ENCODE data around the gene LAMC2.
"Not testable (repeated sequence)": the region's sequence is repeated elsewhere in the genome, so short reads cannot be mapped to it uniquely, and the experiment has no call there.

Gene LAMC2

DNA sequence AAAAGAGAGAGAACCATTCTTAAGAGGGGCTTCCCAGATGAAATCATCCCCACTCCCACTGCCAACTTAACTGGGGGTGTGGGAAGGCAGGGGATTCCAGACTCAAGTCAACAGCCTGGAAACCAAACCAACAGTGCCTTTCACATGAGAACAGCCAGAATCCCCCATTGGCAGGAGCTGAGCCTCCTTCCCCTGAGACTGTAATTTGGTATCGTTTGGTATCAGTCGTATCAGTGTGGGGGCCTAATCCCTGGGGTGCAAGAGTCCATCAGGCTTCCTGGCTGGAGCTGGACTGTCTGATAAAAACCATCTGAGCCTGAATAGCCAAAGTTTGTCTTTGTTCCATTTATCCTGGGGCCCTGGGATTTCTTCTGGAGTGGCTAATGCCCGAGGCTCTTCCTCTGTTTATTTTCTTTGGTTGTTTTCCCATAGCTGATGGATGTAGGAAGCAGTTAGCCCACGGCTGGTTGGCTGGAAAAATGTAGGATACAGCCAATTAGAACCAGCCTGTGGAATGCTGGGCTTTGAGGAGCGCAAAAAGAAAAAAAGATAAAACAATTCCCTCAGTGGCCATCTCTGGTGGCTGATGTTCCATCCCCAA lies 84.6 kb downstream of the LAMC2 start:
- DNase-seq = no peak

DNA sequence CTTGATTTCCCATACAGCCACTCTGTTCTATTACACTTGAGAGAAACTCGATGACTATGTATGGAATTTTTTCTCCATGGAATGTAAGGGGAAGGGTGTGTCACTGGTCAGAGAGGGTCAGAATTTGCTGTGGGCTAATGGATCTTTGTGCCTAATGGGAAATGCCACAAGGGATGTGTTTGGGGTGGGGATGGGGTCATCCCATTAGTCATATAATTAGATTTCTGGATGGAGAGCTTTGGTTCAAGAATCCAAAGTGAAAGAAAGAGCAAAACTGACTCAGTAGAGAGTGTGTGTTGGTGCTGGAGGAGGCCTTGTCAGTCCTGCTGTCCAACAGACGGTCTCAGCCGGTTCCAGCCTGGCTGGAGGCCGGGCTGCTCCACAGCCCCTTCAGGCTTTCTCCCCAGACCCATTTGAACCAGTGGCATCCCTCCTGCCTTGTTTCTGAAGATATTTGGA lies 86.4 kb downstream of the LAMC2 start:
- DNase-seq = no peak

DNA sequence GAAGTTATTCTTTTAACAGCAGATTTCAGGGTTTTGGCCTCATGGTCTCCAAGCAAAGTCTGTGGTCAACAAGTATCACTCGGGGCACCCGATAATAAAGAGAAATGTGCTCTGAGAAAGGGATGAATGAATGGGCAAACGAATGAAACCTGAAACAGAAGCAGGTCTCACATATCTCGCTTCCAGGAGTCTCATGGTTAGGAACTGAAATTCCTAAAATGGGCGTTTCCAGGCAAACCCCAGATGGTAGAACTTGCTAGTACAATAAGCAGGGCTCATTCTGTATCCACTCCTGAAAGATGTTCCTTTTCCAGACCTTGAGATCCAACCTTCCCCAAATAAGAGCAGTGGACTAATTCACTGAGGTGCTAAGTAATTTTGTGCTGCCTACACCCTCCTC lies 87.2 kb downstream of the LAMC2 start:
- no peak for DNase-seq

DNA sequence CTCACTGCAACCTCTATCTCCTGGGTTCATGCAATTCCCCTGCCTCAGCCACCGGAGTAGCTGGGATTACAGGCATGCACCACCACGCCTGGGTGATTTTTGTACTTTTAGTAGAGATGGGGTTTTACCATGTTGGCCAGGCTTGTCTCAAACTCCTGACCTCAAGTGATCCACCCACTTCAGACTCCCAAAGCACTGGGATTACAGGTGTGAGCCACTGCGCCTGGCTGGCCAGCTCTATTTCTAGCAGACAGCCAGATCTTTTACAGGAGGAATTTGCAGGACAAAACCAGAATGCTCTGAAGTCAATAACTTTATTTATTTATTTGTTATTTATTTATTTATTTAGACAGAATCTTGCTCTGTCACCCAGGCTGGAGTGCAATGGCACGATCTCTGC lies 87.9 kb downstream of the LAMC2 start:
- DNase-seq = not testable (repeated sequence)

DNA sequence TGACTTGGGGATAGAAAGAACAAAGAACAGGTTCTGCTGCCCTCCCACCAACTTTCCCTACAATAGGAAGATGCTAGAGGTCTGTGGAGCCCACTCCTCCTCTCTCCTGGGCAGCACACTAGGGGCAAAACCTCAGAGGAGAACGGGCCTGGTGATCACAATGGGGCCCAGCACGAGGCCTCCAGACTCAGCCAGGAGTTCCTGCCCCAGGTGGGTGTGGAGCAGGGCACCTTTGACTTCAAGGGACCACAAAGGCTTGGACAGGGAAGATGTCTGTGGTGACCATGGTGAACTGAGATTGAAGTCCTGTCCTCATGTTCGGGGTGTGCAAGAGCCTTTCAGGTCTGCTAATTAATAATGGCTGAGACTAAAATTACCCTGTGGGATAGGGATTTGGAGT lies 88.8 kb downstream of the LAMC2 start:
- no peak for DNase-seq

DNA sequence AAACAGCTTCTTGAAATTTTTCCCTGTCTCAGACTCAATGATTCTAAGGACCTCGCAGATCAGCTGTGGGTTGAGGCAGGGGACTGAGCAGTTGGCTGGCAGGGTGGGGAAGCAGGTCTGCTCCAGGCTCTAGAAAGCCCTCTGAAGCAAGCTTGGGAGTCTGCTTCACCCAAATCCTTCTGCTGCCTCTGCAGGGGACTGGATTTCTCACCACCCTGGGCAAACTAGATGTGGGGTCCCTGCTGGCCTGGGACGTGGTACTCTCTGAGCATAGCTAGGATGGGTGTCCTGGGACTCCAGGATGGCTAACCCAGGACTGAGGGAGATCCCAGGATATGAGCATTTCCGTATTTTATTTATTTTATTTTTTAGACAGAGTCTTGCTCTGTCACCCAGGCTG lies 89.3 kb downstream of the LAMC2 start:
- DNase-seq = no peak

DNA sequence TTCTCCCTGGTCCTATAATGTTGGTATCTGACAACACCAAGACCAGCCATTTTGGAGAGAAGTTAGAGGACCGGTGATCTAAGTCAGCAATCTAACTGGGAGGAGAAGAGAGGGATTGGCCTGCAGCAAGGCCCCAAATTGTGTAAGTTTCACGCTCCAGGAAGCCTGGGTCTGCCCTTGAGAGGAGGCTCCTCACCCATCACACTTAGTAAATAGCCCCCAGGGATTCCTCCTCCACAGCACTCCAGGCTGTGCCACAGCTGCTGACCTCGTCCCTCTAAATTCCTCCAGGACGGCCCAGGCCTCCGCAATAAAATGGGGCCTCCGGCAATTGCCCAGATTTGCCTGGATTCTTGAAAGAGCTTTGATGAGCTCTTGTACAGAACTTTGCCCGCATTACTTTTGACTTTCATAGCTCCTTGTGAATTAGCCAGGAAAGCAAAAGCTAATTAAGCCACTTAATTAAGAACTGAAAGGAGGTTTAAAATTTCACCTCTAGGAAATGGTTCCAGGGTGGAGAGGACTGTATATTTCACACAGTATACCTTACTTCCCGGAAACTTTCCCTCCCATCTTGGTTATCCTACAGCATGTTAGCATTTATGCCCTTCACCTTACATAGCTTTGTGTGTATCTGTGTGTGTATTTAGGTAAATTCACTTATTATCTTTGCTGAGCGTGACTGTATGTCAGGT lies 90.5 kb downstream of the LAMC2 start:
- no peak for DNase-seq

DNA sequence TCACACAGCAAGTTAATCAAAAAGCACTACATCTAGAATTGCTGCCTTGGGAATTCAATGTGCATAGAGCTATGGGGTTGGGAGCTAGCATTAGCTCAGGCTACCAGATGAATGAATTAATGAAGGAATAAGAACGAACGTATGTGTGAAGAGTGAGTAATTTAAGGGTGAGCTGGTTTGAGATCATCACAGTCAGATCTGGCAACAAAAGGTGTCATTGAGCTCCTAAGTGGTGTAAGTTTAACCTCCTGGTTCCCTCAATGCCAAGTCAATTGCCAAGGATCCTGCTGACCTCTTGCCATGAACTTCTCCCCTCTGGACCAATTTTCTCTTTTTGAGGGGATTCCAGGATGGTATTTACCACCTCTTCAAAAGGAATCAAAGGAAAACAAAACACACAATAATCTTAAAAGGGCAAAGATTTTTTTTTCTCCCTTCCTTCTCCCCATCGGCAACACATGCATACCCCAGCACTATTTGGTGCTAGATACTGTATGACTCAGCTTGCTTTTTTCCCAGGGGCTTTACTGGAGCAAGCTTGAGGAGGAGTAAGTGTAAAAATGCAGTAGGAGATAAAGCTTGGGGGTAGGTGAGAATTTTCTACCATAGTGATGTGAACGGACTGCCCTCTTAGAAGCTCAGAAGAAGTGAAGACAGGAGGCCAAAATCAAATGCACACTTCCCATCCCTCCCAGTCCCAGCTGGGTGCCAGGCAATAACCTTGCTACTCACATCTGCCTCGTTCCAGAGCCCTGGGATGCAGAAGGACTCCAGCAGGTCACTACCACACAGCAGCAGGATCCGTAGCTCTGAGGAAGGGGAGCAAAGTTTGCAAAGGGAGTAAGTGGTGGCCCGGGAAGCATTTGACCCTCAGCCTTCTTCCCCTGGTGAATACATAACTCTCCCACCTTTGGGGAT lies 92.0 kb downstream of the LAMC2 start:
- no peak for DNase-seq

DNA sequence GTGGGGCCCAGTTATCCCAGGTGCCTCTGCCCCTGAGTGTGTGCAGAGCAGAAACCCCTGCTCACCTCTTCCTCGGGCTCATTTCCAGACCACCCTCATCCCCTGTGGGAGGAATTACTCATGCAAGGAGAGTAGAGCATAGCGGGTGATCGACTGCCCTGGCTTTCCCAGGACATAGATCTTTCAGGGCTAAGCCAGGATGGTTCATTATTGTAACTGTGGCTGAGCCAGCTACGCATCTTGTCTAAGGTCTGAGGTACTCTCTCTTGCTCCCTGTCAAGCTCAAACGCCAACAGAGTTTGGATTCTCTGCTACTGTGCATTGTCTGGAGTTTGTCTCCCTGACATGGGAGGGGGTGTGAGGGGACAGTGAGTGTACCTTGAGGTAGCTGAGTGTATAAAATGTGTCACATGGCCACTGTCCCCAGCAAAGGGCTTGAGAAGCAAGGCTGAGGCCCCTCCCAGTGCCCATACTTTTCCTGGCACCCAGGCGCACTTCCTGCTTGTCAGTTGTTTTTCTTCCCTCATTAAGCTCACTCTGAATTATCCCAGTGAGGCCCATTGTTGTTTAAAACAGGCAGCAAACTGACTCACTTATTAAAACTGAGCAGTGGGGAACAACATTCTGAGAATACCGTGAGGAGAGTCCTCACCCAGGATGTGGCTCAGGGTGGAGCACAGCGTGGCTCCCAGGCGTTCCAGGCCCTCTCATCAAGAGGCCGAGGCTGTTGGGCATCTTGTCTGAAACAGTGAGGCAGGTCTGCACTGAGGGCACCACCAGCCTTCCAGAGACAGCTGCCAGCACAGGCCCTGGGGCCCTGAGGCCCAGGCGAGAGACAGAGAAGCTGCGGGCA lies 92.9 kb downstream of the LAMC2 start:
- DNase-seq = no peak

DNA sequence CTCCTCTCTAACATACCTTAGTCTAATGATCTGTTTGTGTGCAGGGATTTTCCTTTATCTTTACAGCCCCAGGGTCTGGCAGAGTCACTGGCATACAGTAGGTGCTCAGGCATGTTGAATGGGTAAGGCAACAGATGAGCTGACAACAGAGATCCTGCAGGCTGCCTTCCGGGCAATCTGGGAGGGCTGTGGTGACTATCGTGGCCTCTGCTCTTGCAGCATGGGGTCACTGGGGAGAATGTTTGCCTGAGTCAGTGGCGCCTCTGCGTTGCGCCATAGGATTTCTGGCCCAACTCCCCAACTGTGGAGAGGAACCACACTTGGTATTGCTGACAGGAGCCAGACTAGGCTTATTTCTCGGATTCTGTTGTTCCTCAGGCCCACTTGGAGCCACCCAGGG lies 93.8 kb downstream of the LAMC2 start:
- DNase-seq = no peak

DNA sequence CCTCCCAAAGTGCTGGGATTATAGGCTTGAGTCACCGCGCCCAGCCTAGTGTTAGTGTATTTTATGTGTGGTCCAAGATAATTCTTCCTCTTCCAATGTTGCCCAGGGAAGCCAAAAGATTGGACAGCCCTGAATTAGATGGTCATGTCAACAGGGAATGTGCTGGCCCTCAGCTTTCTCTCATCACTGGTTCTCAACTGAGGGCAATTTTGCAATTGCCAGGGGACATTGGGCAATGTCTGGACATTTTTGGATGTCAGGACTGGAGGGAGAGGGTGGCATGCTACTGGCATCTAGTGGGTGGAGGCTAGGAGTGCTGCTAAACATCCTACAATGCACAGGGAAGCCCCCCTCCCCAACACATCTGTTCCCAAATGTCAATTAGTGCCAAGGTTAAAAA lies 95.0 kb downstream of the LAMC2 start:
- peak; percentile 91 for DNase-seq

DNA sequence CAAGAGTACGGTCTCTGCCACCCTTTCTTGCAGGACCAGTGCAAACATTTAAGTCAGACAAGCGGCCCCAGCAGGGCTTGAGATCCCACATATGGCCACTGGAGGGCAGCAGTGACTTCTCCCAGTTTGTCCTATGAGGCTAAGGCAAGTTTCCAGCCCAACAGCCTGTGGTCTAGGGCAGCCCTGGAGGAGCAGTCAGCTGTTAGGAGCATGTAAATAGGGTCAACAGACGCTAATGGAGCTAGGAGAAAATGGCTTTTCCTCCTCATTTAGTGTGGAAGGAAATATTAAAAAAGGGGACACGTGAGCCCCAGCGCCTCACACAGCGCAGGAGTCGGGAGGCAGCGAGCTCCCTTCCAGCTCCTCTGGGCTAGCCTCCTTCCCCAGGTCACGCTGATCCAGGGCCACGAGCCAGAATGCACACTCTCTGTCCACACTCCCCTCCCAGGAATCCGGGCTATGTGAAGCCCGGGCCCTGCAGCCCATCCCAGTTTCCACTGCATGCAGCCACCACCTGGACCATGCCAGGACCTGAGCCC lies 95.6 kb downstream of the LAMC2 start:
- peak; percentile 97 for DNase-seq

DNA sequence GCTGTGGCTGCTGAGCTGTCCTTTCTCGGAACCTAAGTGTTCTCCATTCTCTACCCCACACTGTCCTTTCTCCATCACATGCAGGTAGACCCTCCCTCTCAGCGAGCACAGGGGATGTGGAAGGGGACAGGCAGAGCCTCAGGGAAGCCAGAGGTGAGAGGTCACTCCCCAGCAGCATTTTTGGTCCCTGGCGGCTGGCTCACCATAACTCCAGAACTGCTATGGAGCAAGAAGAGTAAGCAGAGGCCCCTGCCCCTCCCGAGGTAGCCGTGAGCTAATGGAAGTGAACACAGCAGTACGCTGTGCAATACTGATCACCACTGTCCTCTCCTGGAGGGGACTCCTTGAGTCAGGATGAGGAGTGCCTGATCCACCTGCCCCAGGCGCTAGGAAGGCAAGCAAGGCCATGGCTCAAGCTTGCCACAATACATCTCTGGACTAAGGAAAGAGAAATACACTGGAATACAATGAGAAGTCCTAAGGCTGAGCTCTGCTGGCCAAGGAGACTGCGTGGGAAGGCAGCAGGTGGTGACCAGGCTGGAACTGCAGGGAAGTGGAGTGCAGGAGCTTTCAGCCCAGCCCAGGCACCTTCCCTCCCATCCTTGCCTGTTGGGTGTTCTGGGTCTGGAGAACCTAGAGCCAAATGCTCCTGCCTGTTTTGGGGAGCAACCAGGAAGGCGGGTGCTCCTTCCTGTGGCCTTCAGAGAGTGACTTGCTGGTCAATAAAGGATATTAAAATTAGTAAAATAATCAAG lies 96.2 kb downstream of the LAMC2 start:
- DNase-seq = no peak

DNA sequence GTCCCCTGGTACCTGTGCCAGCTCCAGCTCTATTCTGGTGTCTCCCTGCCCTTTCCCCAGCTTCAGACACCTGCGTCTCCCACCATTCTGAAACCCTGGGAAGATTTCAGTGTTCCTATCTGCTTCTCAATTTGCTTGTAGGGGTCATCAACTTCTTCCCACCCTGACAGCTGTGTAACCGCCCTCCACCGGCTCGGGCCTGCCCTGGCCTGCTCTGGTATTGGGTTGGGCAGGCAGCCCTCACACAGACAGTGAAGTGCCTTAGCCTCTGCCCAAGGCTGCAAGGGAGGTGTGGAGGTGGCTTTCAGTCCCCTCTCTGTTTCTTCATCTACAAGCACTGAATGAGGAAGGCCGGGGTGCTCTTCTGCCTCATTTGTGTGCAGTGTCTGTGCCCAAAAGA lies 97.2 kb downstream of the LAMC2 start:
- DNase-seq = no peak

DNA sequence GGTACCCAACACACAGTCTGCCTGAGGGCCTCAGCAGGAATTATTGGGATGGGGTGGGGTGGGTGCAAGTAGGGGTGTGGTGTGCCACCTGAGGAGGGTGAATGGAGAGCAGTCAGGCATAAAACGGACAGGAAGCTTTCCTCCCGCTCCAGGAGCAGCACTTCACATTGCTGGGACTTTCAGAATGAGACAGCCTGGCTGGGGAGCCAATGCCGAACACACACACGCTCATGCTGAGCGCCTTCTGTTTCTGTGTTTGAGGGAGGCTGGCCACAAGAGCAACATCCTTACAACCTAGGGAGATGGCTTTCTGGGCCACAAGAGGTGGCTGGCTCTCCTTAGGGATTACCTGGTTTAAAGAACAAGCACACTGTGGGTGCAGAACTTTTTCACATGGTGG lies 98.0 kb downstream of the LAMC2 start:
- no peak for DNase-seq

DNA sequence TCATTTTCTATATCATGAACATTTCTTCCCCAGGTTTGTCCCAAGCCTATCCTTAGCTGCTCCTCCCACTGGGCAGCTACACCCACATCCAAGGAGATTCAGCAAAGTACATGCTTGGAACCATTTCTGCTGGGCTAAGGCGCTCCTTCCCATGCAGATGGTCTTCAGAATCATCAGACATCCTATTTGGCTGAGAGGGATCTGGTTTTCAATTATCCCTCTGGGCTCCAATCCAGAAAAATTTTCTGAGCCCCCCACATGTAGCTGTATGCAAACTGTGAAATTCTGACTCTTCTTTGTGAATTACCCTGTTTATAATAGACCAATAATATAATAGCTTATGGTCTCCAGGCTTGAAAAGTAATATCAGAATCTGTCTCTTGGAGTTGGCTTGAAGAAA lies 99.2 kb downstream of the LAMC2 start:
- DNase-seq = no peak

DNA sequence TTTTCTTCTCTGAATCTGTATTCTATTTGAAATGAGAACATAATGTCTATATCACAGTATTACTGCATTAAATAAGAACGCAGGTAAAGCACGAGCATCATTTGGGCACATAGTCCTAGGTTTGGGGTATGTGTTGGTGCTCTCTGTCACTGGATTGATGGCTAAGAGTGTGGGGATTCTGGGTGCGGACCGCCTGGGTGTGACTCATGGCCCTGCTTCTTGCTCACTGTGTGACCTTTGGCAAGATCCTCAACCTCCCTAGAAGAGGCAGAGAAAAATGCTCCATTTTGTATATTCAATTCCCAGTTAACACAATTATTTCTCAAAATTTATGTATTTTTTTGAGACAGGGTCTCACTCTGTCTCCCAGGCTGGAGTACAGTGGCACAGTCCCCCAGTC lies 99.7 kb downstream of the LAMC2 start:
- DNase-seq = no peak

DNA sequence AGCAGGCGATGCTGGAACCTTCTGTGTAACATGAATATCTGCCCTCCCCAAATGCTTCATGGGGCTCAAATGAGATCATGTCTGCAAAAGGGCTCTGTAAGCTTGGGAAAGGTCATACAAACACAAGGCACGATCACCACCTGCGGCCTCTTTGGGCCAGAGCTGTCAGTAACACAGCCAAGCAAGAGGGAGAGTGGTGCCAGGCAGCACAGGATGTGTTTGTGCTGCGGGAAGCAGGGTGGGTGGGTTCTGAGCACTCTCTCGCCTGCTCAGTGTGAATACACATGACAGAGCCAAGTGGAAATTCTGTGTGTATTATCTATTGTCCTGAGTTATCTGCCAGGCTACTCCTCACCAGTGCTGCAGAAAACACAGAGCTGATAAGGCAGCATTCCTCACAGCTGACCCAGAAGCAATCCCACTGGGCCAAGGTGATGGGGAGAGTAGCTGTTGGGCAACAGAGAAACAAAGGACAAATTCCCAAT lies 101.2 kb downstream of the LAMC2 start:
- no peak for DNase-seq

DNA sequence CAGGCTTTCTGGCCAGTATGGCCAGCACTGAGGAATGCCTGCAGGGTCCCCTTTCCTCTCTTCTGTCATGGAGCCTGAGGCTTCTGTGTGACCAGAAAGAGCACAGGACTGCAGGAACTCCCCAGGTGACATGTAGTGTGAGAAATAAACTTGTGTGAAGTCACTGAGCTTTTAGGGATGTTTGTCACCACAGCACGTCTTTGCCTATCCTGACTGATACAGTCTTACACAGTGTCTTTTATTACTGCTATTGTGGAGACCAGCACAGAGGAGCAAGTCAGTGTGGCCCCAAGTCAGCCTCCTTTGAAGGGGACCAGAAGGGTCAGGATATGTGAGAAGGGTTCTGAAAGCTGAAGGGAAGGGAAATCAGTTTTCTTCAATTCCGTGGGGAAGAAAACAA lies 102.5 kb downstream of the LAMC2 start:
- no peak for DNase-seq

DNA sequence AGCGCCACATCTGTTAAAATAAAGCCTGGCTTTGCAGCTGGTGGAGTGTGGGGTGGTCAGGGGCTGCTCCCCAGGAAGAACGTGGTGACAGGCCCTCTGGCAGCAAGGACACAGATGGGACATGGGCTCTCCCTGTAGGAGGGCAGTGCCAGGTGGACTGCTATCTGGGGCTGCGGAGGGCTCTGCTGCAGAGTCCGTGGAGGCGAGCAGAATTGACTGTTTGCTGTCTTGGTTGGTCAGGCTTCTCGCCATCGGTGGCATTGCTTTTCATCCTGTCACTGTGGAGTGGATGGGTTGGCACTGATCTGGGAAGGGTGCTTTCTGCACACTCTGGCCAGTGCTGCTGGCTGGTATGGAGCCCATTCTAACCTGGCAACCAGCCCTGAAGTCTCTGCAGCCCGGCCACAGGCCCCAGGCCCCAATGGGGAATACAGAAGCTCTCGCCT lies 103.0 kb downstream of the LAMC2 start:
- DNase-seq = no peak

DNA sequence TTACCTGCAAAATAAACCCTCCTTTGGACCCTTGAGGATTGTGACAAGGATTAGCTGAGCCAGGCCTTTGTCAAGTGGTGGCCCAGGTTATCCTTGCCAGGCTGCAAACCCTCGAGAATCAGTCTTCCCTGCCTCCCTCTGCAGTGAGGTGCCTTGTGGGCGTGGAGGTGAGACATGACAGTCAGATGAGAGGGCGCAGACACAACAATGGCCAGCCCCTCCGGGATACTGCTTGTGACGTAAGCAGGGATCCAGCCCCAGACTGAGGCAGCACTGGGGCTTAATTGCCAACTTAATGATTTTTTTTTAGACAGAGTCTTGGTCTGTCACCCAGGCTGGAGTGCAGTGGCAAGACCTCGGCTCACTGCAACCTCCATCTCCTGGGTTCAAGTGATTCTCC lies 104.6 kb downstream of the LAMC2 start:
- DNase-seq = no peak

All from NCI-H1694 (cell line).